C4-2B (cell line): ENCODE results near the gene SAMD13.

ENCODE experiments used
- CTCF ChIP-seq: fragments of 450-650 bp; conservative IDR thresholded peaks from 2 replicates; pipeline ENCODE4 v1.5.1; 2017; ENCODE audit warnings: mild to moderate bottlenecking
- ZFX ChIP-seq: fragments of 450-650 bp; IDR thresholded peaks from 2 replicates; pipeline ENCODE4 v1.6.1; 2017

GRCh38 chr1:84286071-84286470, 15.4 kb upstream of the SAMD13 start:
- no peak for TF ChIP-seq CTCF
- no peak for TF ChIP-seq ZFX
